ENCODE data around the gene EPOP. TPM values are rescaled to one million over a fixed set of nuclear protein-coding genes. Genes with fewer than 3 reads are reported as not detected.

The EPOP gene
- total and polyA plus RNA-seq, 2 of the 13 experiments (the other 11 are each of a cell fraction or from before 2014, with no cell fraction given), result 14.7 to 37.8 TPM

DNA sequence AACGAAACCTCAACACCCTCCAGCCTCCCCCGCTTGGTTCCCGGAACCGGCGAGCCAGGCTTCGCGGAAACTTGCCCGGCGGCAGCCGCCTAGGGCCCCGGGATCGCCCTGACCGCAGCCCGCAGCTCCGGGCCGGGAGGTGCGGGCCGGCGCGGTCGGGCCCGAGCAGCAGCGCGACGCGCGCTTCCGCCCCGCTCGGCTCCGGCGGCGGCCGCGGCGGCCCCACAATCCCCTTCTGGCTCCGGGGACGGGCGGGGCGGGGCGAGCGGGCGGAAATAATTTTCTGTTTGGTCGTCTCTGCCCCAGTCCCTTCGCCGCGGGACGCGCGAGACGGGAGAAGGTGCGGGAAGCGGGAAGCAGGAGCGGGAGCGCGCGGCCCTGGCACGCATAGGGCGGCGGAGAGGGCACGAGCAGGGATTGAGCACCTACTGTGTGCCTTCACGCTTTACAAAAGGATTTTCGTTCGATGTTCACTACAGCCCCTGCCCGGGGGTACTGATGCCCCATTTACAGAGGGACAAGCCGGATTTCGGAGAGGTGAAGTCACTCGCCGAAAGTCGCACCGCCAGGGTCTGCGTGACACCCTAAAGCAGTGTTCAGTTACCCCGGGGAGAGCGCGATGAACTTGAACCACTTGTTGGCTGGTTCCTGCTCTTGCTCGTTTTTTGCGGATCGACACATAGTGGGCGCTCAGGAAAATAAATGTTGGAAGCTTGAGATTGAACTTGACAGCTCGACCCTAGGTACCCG lies 27.6 kb upstream of the EPOP start (continued):
- TF ChIP-seq, protein P1, sequence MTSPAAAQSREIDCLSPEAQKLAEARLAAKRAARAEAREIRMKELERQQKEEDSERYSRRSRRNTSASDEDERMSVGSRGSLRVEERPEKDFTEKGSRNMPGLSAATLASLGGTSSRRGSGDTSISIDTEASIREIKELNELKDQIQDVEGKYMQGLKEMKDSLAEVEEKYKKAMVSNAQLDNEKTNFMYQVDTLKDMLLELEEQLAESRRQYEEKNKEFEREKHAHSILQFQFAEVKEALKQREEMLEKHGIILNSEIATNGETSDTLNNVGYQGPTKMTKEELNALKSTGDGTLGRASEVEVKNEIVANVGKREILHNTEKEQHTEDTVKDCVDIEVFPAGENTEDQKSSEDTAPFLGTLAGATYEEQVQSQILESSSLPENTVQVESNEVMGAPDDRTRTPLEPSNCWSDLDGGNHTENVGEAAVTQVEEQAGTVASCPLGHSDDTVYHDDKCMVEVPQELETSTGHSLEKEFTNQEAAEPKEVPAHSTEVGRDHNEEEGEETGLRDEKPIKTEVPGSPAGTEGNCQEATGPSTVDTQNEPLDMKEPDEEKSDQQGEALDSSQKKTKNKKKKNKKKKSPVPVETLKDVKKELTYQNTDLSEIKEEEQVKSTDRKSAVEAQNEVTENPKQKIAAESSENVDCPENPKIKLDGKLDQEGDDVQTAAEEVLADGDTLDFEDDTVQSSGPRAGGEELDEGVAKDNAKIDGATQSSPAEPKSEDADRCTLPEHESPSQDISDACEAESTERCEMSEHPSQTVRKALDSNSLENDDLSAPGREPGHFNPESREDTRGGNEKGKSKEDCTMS (CRISPR knock-in tag; conservative IDR thresholded peaks at IDR 0.05), result no peak
- TF ChIP-seq, protein P2, sequence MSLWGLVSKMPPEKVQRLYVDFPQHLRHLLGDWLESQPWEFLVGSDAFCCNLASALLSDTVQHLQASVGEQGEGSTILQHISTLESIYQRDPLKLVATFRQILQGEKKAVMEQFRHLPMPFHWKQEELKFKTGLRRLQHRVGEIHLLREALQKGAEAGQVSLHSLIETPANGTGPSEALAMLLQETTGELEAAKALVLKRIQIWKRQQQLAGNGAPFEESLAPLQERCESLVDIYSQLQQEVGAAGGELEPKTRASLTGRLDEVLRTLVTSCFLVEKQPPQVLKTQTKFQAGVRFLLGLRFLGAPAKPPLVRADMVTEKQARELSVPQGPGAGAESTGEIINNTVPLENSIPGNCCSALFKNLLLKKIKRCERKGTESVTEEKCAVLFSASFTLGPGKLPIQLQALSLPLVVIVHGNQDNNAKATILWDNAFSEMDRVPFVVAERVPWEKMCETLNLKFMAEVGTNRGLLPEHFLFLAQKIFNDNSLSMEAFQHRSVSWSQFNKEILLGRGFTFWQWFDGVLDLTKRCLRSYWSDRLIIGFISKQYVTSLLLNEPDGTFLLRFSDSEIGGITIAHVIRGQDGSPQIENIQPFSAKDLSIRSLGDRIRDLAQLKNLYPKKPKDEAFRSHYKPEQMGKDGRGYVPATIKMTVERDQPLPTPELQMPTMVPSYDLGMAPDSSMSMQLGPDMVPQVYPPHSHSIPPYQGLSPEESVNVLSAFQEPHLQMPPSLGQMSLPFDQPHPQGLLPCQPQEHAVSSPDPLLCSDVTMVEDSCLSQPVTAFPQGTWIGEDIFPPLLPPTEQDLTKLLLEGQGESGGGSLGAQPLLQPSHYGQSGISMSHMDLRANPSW (CRISPR knock-in tag; IDR thresholded peaks at IDR 0.05; ENCODE audit: borderline replicate concordance), result no peak
- no peak for TF ChIP-seq NCOA5 (CRISPR knock-in tag; IDR thresholded peaks at IDR 0.05)
- peak; percentile 71 for TF ChIP-seq ZNF563 (CRISPR knock-in tag; IDR thresholded peaks at IDR 0.05)
- no peak; the same call in 1 of the 2 replicates for TF ChIP-seq ZNF160 (CRISPR knock-in tag; IDR thresholded peaks at IDR 0.05)
- 0 out of 2 replicates have a peak, but pooled peaks have one; percentile 15 for TF ChIP-seq MIER3 (CRISPR knock-in tag; IDR thresholded peaks at IDR 0.05; ENCODE audit: borderline replicate concordance)
- TF ChIP-seq, protein P3, sequence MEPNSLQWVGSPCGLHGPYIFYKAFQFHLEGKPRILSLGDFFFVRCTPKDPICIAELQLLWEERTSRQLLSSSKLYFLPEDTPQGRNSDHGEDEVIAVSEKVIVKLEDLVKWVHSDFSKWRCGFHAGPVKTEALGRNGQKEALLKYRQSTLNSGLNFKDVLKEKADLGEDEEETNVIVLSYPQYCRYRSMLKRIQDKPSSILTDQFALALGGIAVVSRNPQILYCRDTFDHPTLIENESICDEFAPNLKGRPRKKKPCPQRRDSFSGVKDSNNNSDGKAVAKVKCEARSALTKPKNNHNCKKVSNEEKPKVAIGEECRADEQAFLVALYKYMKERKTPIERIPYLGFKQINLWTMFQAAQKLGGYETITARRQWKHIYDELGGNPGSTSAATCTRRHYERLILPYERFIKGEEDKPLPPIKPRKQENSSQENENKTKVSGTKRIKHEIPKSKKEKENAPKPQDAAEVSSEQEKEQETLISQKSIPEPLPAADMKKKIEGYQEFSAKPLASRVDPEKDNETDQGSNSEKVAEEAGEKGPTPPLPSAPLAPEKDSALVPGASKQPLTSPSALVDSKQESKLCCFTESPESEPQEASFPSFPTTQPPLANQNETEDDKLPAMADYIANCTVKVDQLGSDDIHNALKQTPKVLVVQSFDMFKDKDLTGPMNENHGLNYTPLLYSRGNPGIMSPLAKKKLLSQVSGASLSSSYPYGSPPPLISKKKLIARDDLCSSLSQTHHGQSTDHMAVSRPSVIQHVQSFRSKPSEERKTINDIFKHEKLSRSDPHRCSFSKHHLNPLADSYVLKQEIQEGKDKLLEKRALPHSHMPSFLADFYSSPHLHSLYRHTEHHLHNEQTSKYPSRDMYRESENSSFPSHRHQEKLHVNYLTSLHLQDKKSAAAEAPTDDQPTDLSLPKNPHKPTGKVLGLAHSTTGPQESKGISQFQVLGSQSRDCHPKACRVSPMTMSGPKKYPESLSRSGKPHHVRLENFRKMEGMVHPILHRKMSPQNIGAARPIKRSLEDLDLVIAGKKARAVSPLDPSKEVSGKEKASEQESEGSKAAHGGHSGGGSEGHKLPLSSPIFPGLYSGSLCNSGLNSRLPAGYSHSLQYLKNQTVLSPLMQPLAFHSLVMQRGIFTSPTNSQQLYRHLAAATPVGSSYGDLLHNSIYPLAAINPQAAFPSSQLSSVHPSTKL (CRISPR knock-in tag; IDR thresholded peaks at IDR 0.05), result peak; percentile 67
- TF ChIP-seq ZSCAN25 (CRISPR knock-in tag; IDR thresholded peaks at IDR 0.05), result peak; percentile 74; the same call in 1 of the 2 replicates
- peak; percentile 68 for TF ChIP-seq SKI (IDR thresholded peaks at IDR 0.05; ENCODE audit: partially characterized antibody)
- TF ChIP-seq ZNF232 (CRISPR knock-in tag; IDR thresholded peaks at IDR 0.05; ENCODE audit: borderline replicate concordance), result no peak; the same call in 1 of the 2 replicates
- no peak for TF ChIP-seq ZSCAN22 (CRISPR knock-in tag; IDR thresholded peaks at IDR 0.05)
- TF ChIP-seq SIN3A (IDR thresholded peaks at IDR 0.05; ENCODE audit: borderline replicate concordance, low read depth, low read length), result peak; percentile 92; the same call in 1 of the 2 replicates
- TF ChIP-seq ZNF747 (CRISPR knock-in tag; IDR thresholded peaks at IDR 0.05; ENCODE audit: borderline replicate concordance), result 0 out of 2 replicates have a peak, but pooled peaks have one; percentile 55
- TF ChIP-seq ZNF709 (CRISPR knock-in tag; IDR thresholded peaks at IDR 0.05), result peak; percentile 79
- TF ChIP-seq, protein P4, sequence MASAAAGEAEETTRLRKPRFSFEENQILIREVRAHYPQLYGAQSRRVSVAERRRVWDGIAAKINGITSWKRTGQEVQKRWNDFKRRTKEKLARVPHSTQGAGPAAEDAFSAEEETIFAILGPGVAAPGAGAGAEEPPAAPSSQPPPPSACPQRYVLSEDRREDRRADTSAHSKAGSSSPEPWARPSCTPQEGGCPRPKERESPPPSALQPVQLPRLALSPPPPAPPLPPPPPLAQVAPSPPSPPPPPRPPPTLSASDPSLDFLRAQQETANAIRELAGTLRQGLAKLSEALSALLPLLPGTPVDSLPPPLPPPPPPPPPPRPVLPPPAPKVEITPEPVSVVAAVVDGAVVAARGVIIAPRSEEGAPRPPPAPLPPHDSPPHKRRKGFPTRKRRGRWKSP (CRISPR knock-in tag; IDR thresholded peaks at IDR 0.05), result no peak
- peak; percentile 54 for TF ChIP-seq ZFY (CRISPR knock-in tag; IDR thresholded peaks at IDR 0.05)
- TF ChIP-seq KDM3A (CRISPR knock-in tag; IDR thresholded peaks at IDR 0.05; ENCODE audit: low read depth), result no peak; the same call in 1 of the 2 replicates
